Progenitor cell of endocrine pancreas (in vitro differentiated cells): Measurements from ENCODE around the gene ENTREP1. TPM values are rescaled to one million over a fixed set of nuclear protein-coding genes. Genes with fewer than 3 reads are reported as not detected.

Source experiments
- DNase-seq: peaks from one replicate; pipeline ENCODE4 v3.0.0; 2021; ENCODE audit warnings: low spot score; ENCODE audit not compliant: unreplicated experiment
- H3K27ac Mint-ChIP-seq: 2 replicates; pipeline ENCODE4 v1.8.0; 2021; ENCODE audit warnings: mild to moderate bottlenecking, moderate library complexity, mixed read lengths
- H3K27me3 Mint-ChIP-seq: 2 replicates; pipeline ENCODE4 v1.8.0; 2021; ENCODE audit warnings: mixed read lengths
- H3K36me3 Mint-ChIP-seq: 2 replicates; pipeline ENCODE4 v1.8.0; 2022; ENCODE audit warnings: mixed read lengths; ENCODE audit not compliant: insufficient read depth
- H3K4me1 Mint-ChIP-seq: 2 replicates; pipeline ENCODE4 v1.8.0; 2021; ENCODE audit warnings: low read depth, mixed read lengths
- H3K4me3 Mint-ChIP-seq: 2 replicates; pipeline ENCODE4 v1.8.0; 2021; ENCODE audit warnings: low read depth, mild to moderate bottlenecking, moderate library complexity, mixed read lengths
- H3K9me3 Mint-ChIP-seq: 2 replicates; pipeline ENCODE4 v1.8.0; 2021; ENCODE audit warnings: low read depth, mixed read lengths
- CTCF ChIP-seq: fragments of 200-600 bp; sonication (generic); IDR thresholded peaks from one replicate; pipeline ENCODE4 v1.5.0; 2021; ENCODE audit warnings: antibody characterized with exemption, mild to moderate bottlenecking; ENCODE audit not compliant: unreplicated experiment
- long read RNA-seq: library from polyadenylated mRNA; unstranded; transcript quantifications from one replicate; pipeline ENCODE4 v2.0.0, GENCODE V29; 2020
- total RNA-seq: library from RNA; stranded (reverse); gene quantifications from 2 replicates; pipeline ENCODE4 v1.2.1, GENCODE V29; 2021

The ENTREP1 gene
- 3.6 and 3.7 TPM in 2 replicates for total RNA-seq
- long read RNA-seq, partial matches to known transcripts = 1 of 1 reads
- long read RNA-seq, other reads (novel, unspliced or antisense) = 0 of 1 reads

GRCh38 chr9:69324549-69325401, at the start of gene ENTREP1:
TSS of gene ENTREP1 (plus strand) at chr9:69325215. CDS start at chr9:69325310, 95 bp downstream.
- Mint-ChIP-seq H3K4me1 (peaks cover 5% of the 10 kb centered on the region), H3K36me3 (no peaks in the 10 kb centered on the region), H3K27ac (peak within 1 kb of the TSS; percentile 80), H3K9me3 (no peaks in the 10 kb centered on the region), H3K4me3 (peak within 1 kb of the TSS; percentile 80), H3K27me3 (peaks cover 68% of the 10 kb centered on the region)
- peak; percentile 29 for TF ChIP-seq CTCF
- DNase-seq = peak; percentile 53

- H3K4me1 Mint-ChIP-seq = no peaks in the 10 kb centered on the region
- no peak for DNase-seq
- no peak for TF ChIP-seq CTCF
- H3K9me3 Mint-ChIP-seq = peaks cover 17% of the 10 kb centered on the region
- no peak overlapping the region for H3K4me3 Mint-ChIP-seq
- no peaks in the 10 kb centered on the region for H3K27me3 Mint-ChIP-seq
- H3K36me3 Mint-ChIP-seq = peaks cover 2% of the 10 kb centered on the region
- no peak overlapping the region for H3K27ac Mint-ChIP-seq
Observed at GRCh38 chr9:69276775-69277174, 48.2 kb upstream of the ENTREP1 start.

GRCh38 chr9:69279084-69279731, 45.8 kb upstream of the ENTREP1 start:
- no peak overlapping the region for H3K4me3 Mint-ChIP-seq
- no peak for TF ChIP-seq CTCF
- DNase-seq = no peak
- no peaks in the 10 kb centered on the region for H3K27me3 Mint-ChIP-seq
- no peak overlapping the region for H3K27ac Mint-ChIP-seq
- H3K4me1 Mint-ChIP-seq = no peaks in the 10 kb centered on the region
- H3K36me3 Mint-ChIP-seq = peaks cover 2% of the 10 kb centered on the region
- H3K9me3 Mint-ChIP-seq = peaks cover 17% of the 10 kb centered on the region

- peaks cover 15% of the 10 kb centered on the region for H3K9me3 Mint-ChIP-seq
- H3K4me1 Mint-ChIP-seq = no peaks in the 10 kb centered on the region
- H3K27ac Mint-ChIP-seq = no peak overlapping the region
- H3K36me3 Mint-ChIP-seq = no peaks in the 10 kb centered on the region
- no peak for TF ChIP-seq CTCF
- H3K27me3 Mint-ChIP-seq = no peaks in the 10 kb centered on the region
- DNase-seq = no peak
- no peak overlapping the region for H3K4me3 Mint-ChIP-seq
Observed at GRCh38 chr9:69279733-69280132, 45.3 kb upstream of the ENTREP1 start.

GRCh38 chr9:69283003-69283402, 42.0 kb upstream of the ENTREP1 start:
- DNase-seq = no peak
- TF ChIP-seq CTCF = no peak
- H3K27me3 Mint-ChIP-seq = no peaks in the 10 kb centered on the region

More at GRCh38 chr9:69283003-69283402, 42.0 kb upstream of the ENTREP1 start:
- H3K36me3 Mint-ChIP-seq = no peaks in the 10 kb centered on the region
- H3K9me3 Mint-ChIP-seq = peaks cover 10% of the 10 kb centered on the region
- no peaks in the 10 kb centered on the region for H3K4me1 Mint-ChIP-seq
- H3K4me3 Mint-ChIP-seq = no peak overlapping the region
- H3K27ac Mint-ChIP-seq = no peak overlapping the region
